Neural cell (in vitro differentiated cells): Measurements from ENCODE around the gene PARVG. TPM values are rescaled to one million over a fixed set of nuclear protein-coding genes. Genes with fewer than 3 reads are reported as not detected.

Experiments used
- H2AFZ ChIP-seq: fragments of 200-600, 300-800 bp; sonication (generic), shearing (Covaris generic); 2 replicates; pipeline ENCODE4 v1.6.0; 2014; ENCODE audit warnings: low read depth, mild to moderate bottlenecking, antibody characterized with exemption, low read length, moderate library complexity
- H3F3A ChIP-seq: fragments of 200-600 bp; shearing (Covaris generic); 2 replicates; pipeline ENCODE4 v1.6.1; 2016; ENCODE audit warnings: mild to moderate bottlenecking, moderate library complexity, mixed read lengths, antibody characterized with exemption, low read length; ENCODE audit not compliant: insufficient read depth, poor library complexity, severe bottlenecking
- H3K27ac ChIP-seq: fragments of 200-600, 300-800 bp; sonication (generic), shearing (Covaris generic); 2 replicates; pipeline ENCODE4 v1.5.1; 2014; ENCODE audit warnings: mild to moderate bottlenecking, low read length, moderate library complexity
- H3K27me3 ChIP-seq: fragments of 300-800, 200-600 bp; sonication (generic), shearing (Covaris generic); 2 replicates; pipeline ENCODE4 v1.6.0; 2014; ENCODE audit warnings: mild to moderate bottlenecking, low read depth, low read length, moderate library complexity; ENCODE audit not compliant: insufficient read depth
- H3K36me3 ChIP-seq: fragments of 300-800, 200-600 bp; sonication (generic), shearing (Covaris generic); 2 replicates; pipeline ENCODE4 v1.5.1; 2014; ENCODE audit warnings: mild to moderate bottlenecking, antibody characterized with exemption, low read length, moderate library complexity; ENCODE audit not compliant: insufficient read depth
- H3K4me2 ChIP-seq: fragments of 300-800, 200-600 bp; sonication (generic), shearing (Covaris generic); 2 replicates; pipeline ENCODE4 v1.6.0; 2014; ENCODE audit warnings: mild to moderate bottlenecking, low read length
- H3K4me3 ChIP-seq: fragments of 300-800, 200-600 bp; sonication (generic), shearing (Covaris generic); 2 replicates; pipeline ENCODE4 v1.5.1; 2014; ENCODE audit warnings: mild to moderate bottlenecking, low read length, moderate library complexity
- H3K79me2 ChIP-seq: fragments of 200-600 bp; shearing (Covaris generic); replicated peaks from 2 replicates; pipeline ENCODE4 v1.6.0; 2014; ENCODE audit warnings: mild to moderate bottlenecking, low read length, moderate library complexity; ENCODE audit not compliant: insufficient read depth
- H3K9ac ChIP-seq: fragments of 300-800, 200-600 bp; sonication (generic), shearing (Covaris generic); 2 replicates; pipeline ENCODE4 v1.6.1; 2016; ENCODE audit warnings: mild to moderate bottlenecking, low read length, mixed read lengths
- H3K9me2 ChIP-seq: fragments of 200-600 bp; shearing (Covaris generic); 2 replicates; pipeline ENCODE4 v1.6.1; 2016; ENCODE audit warnings: mild to moderate bottlenecking, low read length, mixed read lengths; ENCODE audit not compliant: insufficient read depth
- H3K9me3 ChIP-seq: fragments of 200-600, 300-800 bp; sonication (generic), shearing (Covaris generic); 2 replicates; pipeline ENCODE4 v1.6.1; 2016; ENCODE audit warnings: mild to moderate bottlenecking, mixed run types, low read length, moderate library complexity, mixed read lengths
- H4K20me1 ChIP-seq: fragments of 200-600 bp; shearing (Covaris generic); 2 replicates; pipeline ENCODE4 v1.6.1; 2016; ENCODE audit warnings: mild to moderate bottlenecking, mixed run types; ENCODE audit not compliant: insufficient read depth
- EP300 ChIP-seq: fragments of 450-650 bp; conservative IDR thresholded peaks from 2 replicates; pipeline ENCODE4 v1.6.1; 2014; ENCODE audit warnings: antibody characterized with exemption, mild to moderate bottlenecking, moderate library complexity; ENCODE audit not compliant: poor library complexity, severe bottlenecking
- EZH2 ChIP-seq: fragments of 200-600, 300-800 bp; shearing (Covaris generic), sonication (generic); IDR thresholded peaks from 2 replicates; pipeline ENCODE4 v1.6.1; 2014; ENCODE audit warnings: antibody characterized with exemption, low read length, borderline replicate concordance, mild to moderate bottlenecking; ENCODE audit not compliant: insufficient read depth, poor library complexity, severe bottlenecking
- MXI1 ChIP-seq: fragments of 450-650 bp; conservative IDR thresholded peaks from 2 replicates; pipeline ENCODE4 v1.6.1; 2014; ENCODE audit warnings: antibody characterized with exemption, mild to moderate bottlenecking; ENCODE audit not compliant: poor library complexity, severe bottlenecking
- POLR2AphosphoS5 ChIP-seq: IDR thresholded peaks from 2 replicates; pipeline ENCODE4 v1.6.1; 2012
- RAD21 ChIP-seq: fragments of 450-650 bp; conservative IDR thresholded peaks from 2 replicates; pipeline ENCODE4 v1.6.1; 2014; ENCODE audit warnings: antibody characterized with exemption, mild to moderate bottlenecking, moderate library complexity
- SMC3 ChIP-seq: fragments of 450-650 bp; conservative IDR thresholded peaks from 2 replicates; pipeline ENCODE4 v1.6.1; 2014; ENCODE audit warnings: antibody characterized with exemption, mild to moderate bottlenecking, moderate library complexity; ENCODE audit not compliant: poor library complexity
- TAF1 ChIP-seq: IDR thresholded peaks from 2 replicates; pipeline ENCODE4 v1.6.1; 2012; ENCODE audit warnings: low read depth
- polyA plus RNA-seq: library from polyadenylated mRNA; depleted of rRNA; stranded (reverse); fragments of >200 nt; gene quantifications from 2 replicates; pipeline ENCODE4 v1.2.3, GENCODE V29; 2014
- TF ChIP-seq, protein P1 (sequence below): IDR thresholded peaks from 2 replicates; pipeline ENCODE4 v1.6.1; 2012; ENCODE audit warnings: borderline replicate concordance
- TF ChIP-seq, protein P2 (sequence below): fragments of 450-650 bp; IDR thresholded peaks from 2 replicates; pipeline ENCODE4 v1.5.1; 2014; ENCODE audit warnings: antibody characterized with exemption, mild to moderate bottlenecking, moderate library complexity; ENCODE audit not compliant: poor library complexity, severe bottlenecking

The PARVG gene
- polyA plus RNA-seq, 1 donor from 2014 or later, result not detected

DNA sequence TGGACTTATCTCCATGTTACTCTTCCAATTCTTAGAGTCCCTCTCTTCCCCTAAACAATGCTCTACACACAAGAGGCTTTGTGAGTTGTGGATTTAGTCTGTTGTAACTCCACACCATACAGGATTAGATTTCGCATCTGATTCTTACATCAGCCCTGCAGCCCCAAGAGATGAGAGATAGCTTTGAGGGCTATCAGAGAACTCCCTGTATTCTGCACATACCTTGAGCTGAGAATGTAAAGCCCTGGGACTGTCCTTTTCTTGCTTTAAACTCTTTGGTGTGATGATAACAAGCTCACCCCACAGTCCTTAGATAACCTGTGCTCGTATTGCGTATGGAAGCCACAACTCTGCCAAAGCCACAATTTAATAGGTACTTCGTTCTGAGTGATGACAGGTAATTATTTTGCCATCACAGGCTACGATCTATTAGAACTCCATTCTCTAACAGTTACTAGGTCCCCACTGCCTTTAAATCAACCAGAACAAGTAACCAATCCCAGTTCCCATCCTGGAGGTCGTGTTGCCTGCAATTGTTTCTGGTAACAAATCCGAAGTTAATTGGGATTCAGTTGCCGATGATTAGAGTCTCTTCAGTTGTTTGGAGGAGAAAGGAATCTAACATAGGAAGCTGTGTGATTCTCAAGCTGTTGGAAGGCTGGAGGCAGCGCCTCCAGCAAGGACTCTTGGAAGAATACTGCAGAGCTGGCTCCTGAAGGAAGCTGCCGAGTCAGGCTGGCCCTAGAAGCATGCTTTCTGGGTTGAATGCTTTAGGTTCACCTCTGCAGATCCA is 1.3 kb upstream of the PARVG start:
- no peak overlapping the region for H2AFZ ChIP-seq
- no peak overlapping the region for H3K4me2 ChIP-seq

GRCh38 chr22:44179989-44180705 is 578 bp upstream of the PARVG start:
- no peaks in the 10 kb centered on the region for H3K9me3 ChIP-seq
- no peaks in the 10 kb centered on the region for H3F3A ChIP-seq
- H4K20me1 ChIP-seq, result no peaks in the 10 kb centered on the region
- H3K4me2 ChIP-seq, result no peak overlapping the region
- no peaks in the 10 kb centered on the region for H3K36me3 ChIP-seq
- no peaks in the 10 kb centered on the region for H3K9me2 ChIP-seq
- H3K27me3 ChIP-seq, result no peaks in the 10 kb centered on the region
- no peak overlapping the region for H2AFZ ChIP-seq
- H3K27ac ChIP-seq, result peak overlapping the region; percentile 18
- H3K79me2 ChIP-seq, result no peaks in the 10 kb centered on the region
- no peak overlapping the region for H3K4me3 ChIP-seq
- no peak overlapping the region for H3K9ac ChIP-seq
- TF ChIP-seq EZH2 (no peak), TAF1 (no peak), MXI1 (no peak), POLR2AphosphoS5 (no peak), SMC3 (no peak), RAD21 (no peak)
- TF ChIP-seq, protein P1, sequence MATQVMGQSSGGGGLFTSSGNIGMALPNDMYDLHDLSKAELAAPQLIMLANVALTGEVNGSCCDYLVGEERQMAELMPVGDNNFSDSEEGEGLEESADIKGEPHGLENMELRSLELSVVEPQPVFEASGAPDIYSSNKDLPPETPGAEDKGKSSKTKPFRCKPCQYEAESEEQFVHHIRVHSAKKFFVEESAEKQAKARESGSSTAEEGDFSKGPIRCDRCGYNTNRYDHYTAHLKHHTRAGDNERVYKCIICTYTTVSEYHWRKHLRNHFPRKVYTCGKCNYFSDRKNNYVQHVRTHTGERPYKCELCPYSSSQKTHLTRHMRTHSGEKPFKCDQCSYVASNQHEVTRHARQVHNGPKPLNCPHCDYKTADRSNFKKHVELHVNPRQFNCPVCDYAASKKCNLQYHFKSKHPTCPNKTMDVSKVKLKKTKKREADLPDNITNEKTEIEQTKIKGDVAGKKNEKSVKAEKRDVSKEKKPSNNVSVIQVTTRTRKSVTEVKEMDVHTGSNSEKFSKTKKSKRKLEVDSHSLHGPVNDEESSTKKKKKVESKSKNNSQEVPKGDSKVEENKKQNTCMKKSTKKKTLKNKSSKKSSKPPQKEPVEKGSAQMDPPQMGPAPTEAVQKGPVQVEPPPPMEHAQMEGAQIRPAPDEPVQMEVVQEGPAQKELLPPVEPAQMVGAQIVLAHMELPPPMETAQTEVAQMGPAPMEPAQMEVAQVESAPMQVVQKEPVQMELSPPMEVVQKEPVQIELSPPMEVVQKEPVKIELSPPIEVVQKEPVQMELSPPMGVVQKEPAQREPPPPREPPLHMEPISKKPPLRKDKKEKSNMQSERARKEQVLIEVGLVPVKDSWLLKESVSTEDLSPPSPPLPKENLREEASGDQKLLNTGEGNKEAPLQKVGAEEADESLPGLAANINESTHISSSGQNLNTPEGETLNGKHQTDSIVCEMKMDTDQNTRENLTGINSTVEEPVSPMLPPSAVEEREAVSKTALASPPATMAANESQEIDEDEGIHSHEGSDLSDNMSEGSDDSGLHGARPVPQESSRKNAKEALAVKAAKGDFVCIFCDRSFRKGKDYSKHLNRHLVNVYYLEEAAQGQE, result no peak
- TF ChIP-seq, protein P2, sequence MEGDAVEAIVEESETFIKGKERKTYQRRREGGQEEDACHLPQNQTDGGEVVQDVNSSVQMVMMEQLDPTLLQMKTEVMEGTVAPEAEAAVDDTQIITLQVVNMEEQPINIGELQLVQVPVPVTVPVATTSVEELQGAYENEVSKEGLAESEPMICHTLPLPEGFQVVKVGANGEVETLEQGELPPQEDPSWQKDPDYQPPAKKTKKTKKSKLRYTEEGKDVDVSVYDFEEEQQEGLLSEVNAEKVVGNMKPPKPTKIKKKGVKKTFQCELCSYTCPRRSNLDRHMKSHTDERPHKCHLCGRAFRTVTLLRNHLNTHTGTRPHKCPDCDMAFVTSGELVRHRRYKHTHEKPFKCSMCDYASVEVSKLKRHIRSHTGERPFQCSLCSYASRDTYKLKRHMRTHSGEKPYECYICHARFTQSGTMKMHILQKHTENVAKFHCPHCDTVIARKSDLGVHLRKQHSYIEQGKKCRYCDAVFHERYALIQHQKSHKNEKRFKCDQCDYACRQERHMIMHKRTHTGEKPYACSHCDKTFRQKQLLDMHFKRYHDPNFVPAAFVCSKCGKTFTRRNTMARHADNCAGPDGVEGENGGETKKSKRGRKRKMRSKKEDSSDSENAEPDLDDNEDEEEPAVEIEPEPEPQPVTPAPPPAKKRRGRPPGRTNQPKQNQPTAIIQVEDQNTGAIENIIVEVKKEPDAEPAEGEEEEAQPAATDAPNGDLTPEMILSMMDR, result no peak

More for the DNA sequence above, 1.3 kb upstream of the PARVG start:
- no peaks in the 10 kb centered on the region for H3K9me3 ChIP-seq
- H3K9ac ChIP-seq, result no peak overlapping the region
- no peaks in the 10 kb centered on the region for H3K79me2 ChIP-seq
- no peak overlapping the region for H3K4me3 ChIP-seq
- H3K9me2 ChIP-seq, result no peaks in the 10 kb centered on the region
- TF ChIP-seq, protein P1, result no peak
- TF ChIP-seq POLR2AphosphoS5 (no peak), EZH2 (no peak), MXI1 (no peak), EP300 (no peak), TAF1 (no peak), RAD21 (no peak), SMC3 (no peak)
- TF ChIP-seq, protein P2, result no peak
- no peaks in the 10 kb centered on the region for H3F3A ChIP-seq
- no peaks in the 10 kb centered on the region for H3K36me3 ChIP-seq
- H3K27me3 ChIP-seq, result no peaks in the 10 kb centered on the region
- peak overlapping the region; percentile 18 for H3K27ac ChIP-seq
- no peaks in the 10 kb centered on the region for H4K20me1 ChIP-seq
